ENCODE results near the gene NDUFS4. TPM values are rescaled to one million over a fixed set of nuclear protein-coding genes. Genes with fewer than 3 reads are reported as not detected.
"Not testable (repeated sequence)": the region's sequence is repeated elsewhere in the genome, so short reads cannot be mapped to it uniquely, and the experiment has no call there.

The NDUFS4 gene
- total RNA-seq, 1 donor from 2014 or later = 163 TPM

DNA sequence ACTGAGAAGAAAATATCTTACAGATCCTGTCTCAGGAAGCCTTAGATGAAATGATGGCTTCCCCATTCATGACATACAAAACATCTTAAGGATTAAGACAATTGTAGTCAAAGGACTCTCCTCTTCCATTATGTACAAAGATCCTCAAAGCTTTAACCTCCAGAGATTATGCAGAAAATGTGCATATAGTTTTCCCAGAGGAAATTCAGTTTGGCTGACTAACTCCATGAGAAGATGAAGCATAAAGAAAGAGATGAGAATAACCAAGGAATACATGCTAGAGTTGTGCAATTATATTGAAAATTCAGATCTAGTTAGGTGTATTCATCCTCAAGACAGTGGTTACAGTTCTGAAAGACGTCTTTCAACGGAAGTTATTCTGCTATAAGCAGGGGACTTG lies 18.6 kb upstream of the NDUFS4 start:
- FAIRE-seq (no peak), DNase-seq (ENCODE audit: low read depth) (no peak)
- Histone ChIP-seq H3K4me3 (ENCODE audit: low read depth, low read length) (no peak overlapping the region), H3K36me3 (ENCODE audit: control insufficient read depth, insufficient read depth, low read length) (no peaks in the 10 kb centered on the region), H3K27me3 (ENCODE audit: control insufficient read depth, insufficient read depth, low read length) (no peaks in the 10 kb centered on the region)
- TF ChIP-seq, protein P1, sequence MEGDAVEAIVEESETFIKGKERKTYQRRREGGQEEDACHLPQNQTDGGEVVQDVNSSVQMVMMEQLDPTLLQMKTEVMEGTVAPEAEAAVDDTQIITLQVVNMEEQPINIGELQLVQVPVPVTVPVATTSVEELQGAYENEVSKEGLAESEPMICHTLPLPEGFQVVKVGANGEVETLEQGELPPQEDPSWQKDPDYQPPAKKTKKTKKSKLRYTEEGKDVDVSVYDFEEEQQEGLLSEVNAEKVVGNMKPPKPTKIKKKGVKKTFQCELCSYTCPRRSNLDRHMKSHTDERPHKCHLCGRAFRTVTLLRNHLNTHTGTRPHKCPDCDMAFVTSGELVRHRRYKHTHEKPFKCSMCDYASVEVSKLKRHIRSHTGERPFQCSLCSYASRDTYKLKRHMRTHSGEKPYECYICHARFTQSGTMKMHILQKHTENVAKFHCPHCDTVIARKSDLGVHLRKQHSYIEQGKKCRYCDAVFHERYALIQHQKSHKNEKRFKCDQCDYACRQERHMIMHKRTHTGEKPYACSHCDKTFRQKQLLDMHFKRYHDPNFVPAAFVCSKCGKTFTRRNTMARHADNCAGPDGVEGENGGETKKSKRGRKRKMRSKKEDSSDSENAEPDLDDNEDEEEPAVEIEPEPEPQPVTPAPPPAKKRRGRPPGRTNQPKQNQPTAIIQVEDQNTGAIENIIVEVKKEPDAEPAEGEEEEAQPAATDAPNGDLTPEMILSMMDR (IDR thresholded peaks at IDR 0.05; ENCODE audit: insufficient read depth, low read length, severe bottlenecking) = no peak

DNA sequence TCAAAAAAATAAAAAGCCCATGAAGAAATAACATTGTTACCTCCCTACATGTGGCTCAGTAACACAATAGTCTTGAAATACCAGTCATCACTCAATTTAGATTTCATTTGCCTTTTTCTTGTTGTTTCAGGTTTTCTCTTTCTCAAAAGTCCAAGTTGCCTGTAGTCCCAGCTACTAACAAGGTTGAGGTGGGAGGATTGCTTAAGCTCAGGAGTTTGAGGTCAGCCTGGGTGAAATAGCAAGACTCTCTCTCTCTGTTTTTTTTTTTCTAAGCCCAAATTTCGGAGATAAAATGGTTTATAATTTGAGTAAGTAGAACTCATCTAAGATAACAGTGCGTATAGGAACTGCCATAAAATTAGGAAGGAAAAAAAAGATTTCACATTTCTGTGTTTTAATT lies 17.5 kb upstream of the NDUFS4 start:
- Histone ChIP-seq H3K4me3 (ENCODE audit: low read depth, low read length) (no peak overlapping the region), H3K27me3 (ENCODE audit: control insufficient read depth, insufficient read depth, low read length) (no peaks in the 10 kb centered on the region), H3K36me3 (ENCODE audit: control insufficient read depth, insufficient read depth, low read length) (no peaks in the 10 kb centered on the region)
- FAIRE-seq (no peak), DNase-seq (ENCODE audit: low read depth) (no peak)
- TF ChIP-seq, protein P1 (IDR thresholded peaks at IDR 0.05; ENCODE audit: insufficient read depth, low read length, severe bottlenecking) = no peak

- TF ChIP-seq, protein P1 (IDR thresholded peaks at IDR 0.05; ENCODE audit: insufficient read depth, low read length, severe bottlenecking) = no peak
- DNase-seq (ENCODE audit: low read depth) (no peak), FAIRE-seq (no peak)
- H3K4me3 ChIP-seq (ENCODE audit: low read depth, low read length) = no peak overlapping the region
- no peaks in the 10 kb centered on the region for H3K27me3 ChIP-seq (ENCODE audit: control insufficient read depth, insufficient read depth, low read length)
- no peaks in the 10 kb centered on the region for H3K36me3 ChIP-seq (ENCODE audit: control insufficient read depth, insufficient read depth, low read length)
Observed at GRCh38 chr5:53543401-53543800, 17.0 kb upstream of the NDUFS4 start.

- Histone ChIP-seq H3K36me3 (ENCODE audit: control insufficient read depth, insufficient read depth, low read length) (no peaks in the 10 kb centered on the region), H3K4me3 (ENCODE audit: low read depth, low read length) (no peak overlapping the region), H3K27me3 (ENCODE audit: control insufficient read depth, insufficient read depth, low read length) (no peaks in the 10 kb centered on the region)
- no peak for FAIRE-seq
- TF ChIP-seq, protein P1 (IDR thresholded peaks at IDR 0.05; ENCODE audit: insufficient read depth, low read length, severe bottlenecking) = no peak
- no peak for DNase-seq (ENCODE audit: low read depth)
Observed at GRCh38 chr5:53545744-53546143, 14.7 kb upstream of the NDUFS4 start.

DNA sequence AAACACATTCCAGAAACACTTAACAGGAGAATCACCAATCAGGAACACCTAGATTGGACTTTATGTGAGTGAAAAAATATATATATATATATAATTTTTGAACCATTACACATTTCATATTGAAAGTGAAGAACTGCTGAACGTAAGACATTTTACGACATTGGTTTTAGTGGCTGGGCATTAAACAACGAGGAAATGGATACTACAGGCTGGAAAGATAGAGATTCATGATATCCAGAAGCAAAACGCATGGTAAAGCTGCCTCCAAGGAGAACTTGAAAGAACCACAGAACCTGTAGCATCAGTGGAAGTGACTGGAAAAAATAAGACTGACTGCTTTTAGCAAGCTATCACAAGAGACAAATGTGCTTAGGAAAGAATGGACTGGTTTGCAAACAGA lies 13.2 kb upstream of the NDUFS4 start:
- Histone ChIP-seq H3K27me3 (ENCODE audit: control insufficient read depth, insufficient read depth, low read length) (no peaks in the 10 kb centered on the region), H3K4me3 (ENCODE audit: low read depth, low read length) (no peak overlapping the region), H3K36me3 (ENCODE audit: control insufficient read depth, insufficient read depth, low read length) (no peaks in the 10 kb centered on the region)
- FAIRE-seq = no peak
- no peak for DNase-seq (ENCODE audit: low read depth)
- TF ChIP-seq, protein P1 (IDR thresholded peaks at IDR 0.05; ENCODE audit: insufficient read depth, low read length, severe bottlenecking) = no peak

DNA sequence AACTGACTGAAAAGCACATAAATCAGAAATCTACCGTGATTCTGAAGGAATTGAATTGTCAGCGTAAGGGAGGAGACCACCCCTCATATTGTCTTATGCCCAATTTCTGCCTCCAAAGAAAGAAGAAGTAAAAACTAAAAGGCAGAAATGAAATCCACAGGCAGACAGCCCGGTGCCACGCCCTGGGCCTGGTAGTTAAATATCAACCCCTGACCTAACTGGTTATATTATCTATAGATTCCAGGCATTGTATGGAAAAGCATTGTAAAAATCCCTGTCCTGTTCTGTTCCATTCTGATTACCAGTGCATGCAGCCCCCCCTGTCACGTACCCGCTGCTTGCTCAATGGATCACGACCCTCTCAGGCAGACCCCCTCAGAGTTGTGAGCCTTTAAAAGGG lies 11.9 kb upstream of the NDUFS4 start:
- FAIRE-seq; H3K27me3 ChIP-seq (ENCODE audit: control insufficient read depth, insufficient read depth, low read length); DNase-seq (ENCODE audit: low read depth); H3K36me3 ChIP-seq (ENCODE audit: control insufficient read depth, insufficient read depth, low read length); H3K4me3 ChIP-seq (ENCODE audit: low read depth, low read length): not testable (repeated sequence)

Measured in bronchial epithelial cell (primary cell).